Esophagus squamous epithelium (tissue), 5 donors: ENCODE results near the gene WDR35. TPM values are rescaled to one million over a fixed set of nuclear protein-coding genes. Genes with fewer than 3 reads are reported as not detected.

Experiments used
- DNase-seq: peaks from one replicate; lab custom pipeline; 2025; lab: John Stamatoyannopoulos, UW
- H3K27ac ChIP-seq, 4 donors: fragments of 200-600 bp; sonication (generic); one replicate each; pipeline ENCODE4 v1.5.1; 2016 to 2019; ENCODE audit warnings: mild to moderate bottlenecking in 1 of 4
- H3K27me3 ChIP-seq, 4 donors: fragments of 200-600 bp; sonication (generic); 1 replicate in 3 of 4; 2 replicates in 1 of 4; pipeline versions ENCODE4 v1.5.1 to v1.6.0; 2017 to 2021; ENCODE audit warnings: antibody characterized with exemption in 1 of 4
- H3K36me3 ChIP-seq, 3 donors: fragments of 200-600 bp; sonication (generic); one replicate each; pipeline ENCODE4 v1.5.1; 2016 to 2019
- H3K4me1 ChIP-seq, 3 donors: fragments of 200-600 bp; sonication (generic); one replicate each; pipeline ENCODE4 v1.5.1; 2017 to 2019
- H3K4me3 ChIP-seq, 4 donors: fragments of 200-600 bp; sonication (generic); 1 replicate in 3 of 4; 2 replicates in 1 of 4; pipeline ENCODE4 v1.5.1; 2016 to 2019; ENCODE audit warnings: mild to moderate bottlenecking in 2 of 4, moderate library complexity in 1 of 4
- H3K9me3 ChIP-seq, 3 donors: fragments of 200-600 bp; sonication (generic); one replicate each; pipeline ENCODE4 v1.5.1; 2016 to 2019
- POLR2A ChIP-seq, 4 donors: fragments of 450-650 bp; IDR thresholded peaks; one replicate each; pipeline ENCODE4 v1.6.1; 2017; ENCODE audit warnings: antibody characterized with exemption in 4 of 4, mild to moderate bottlenecking in 4 of 4, moderate library complexity in 3 of 4
- WGBS, 2 donors: methylation state at CpG; one replicate each; pipeline ENCODE4 v1.1.5; 2018; 5-methylcytosine and 5-hydroxymethylcytosine counted together
- intact Hi-C: fragments of 100-400 bp; cut with DNase I; formaldehyde crosslinking; loops from one replicate; pipeline ENCODE4 v1.15.0; 2022
- total RNA-seq, 4 donors: library from RNA; depleted of rRNA; stranded (reverse); fragments of >200 nt; gene quantifications; one replicate each; pipeline ENCODE4 v1.1.0, GENCODE V29; 2016
- TF ChIP-seq, protein P1 (sequence below), 6 experiments: fragments of 450-650 bp in 4 of 6; fragments of 200-600 bp in 2 of 6; sonication (generic) in 2 of 6; IDR thresholded peaks; one replicate each; pipeline ENCODE4 v1.5.1; 2016 to 2019; ENCODE audit warnings: antibody characterized with exemption in 6 of 6, mild to moderate bottlenecking in 4 of 6, moderate library complexity in 4 of 6
- donor health status: DM: yes; HTN: yes; CAD: no.

WDR35 gene
- total RNA-seq, 4 donors from 2014 or later, result 0.83 to 7.2 (median 4.5) TPM

DNA sequence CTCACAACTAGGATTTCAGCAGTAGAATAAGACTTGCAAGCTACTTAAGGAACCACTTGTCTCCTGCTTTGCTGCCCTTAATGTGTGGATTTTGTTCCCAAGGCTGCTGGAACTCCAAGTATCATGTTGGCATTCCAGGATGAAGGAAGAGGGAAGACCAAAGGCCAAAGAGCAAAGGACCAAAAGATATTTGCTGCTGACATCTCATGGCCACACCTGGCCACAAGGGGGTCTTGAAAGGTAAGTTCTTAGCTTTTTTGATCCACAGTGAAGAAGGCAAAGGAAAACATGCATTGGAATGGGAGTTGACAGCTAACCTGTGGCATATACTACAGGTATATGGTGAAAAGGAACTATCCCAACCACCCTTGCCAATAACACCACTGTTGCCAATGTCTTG, 26.4 kb upstream of the WDR35 start:
- H3K4me3 ChIP-seq, result no peak overlapping the region
- intact Hi-C loops, result no loop called here
- H3K4me1 ChIP-seq, result peaks cover 0 to 19% (median 12%) of the 10 kb centered on the region in 3 donors
- DNase-seq, result no peak
- H3K9me3 ChIP-seq, result peaks cover 0 to 7% (median 3%) of the 10 kb centered on the region in 3 donors
- no peak overlapping the region for H3K27ac ChIP-seq
- peaks cover 0 to 24% (median 0%) of the 10 kb centered on the region in 4 donors for H3K27me3 ChIP-seq
- H3K36me3 ChIP-seq, result no peaks in the 10 kb centered on the region
- TF ChIP-seq, protein P1, sequence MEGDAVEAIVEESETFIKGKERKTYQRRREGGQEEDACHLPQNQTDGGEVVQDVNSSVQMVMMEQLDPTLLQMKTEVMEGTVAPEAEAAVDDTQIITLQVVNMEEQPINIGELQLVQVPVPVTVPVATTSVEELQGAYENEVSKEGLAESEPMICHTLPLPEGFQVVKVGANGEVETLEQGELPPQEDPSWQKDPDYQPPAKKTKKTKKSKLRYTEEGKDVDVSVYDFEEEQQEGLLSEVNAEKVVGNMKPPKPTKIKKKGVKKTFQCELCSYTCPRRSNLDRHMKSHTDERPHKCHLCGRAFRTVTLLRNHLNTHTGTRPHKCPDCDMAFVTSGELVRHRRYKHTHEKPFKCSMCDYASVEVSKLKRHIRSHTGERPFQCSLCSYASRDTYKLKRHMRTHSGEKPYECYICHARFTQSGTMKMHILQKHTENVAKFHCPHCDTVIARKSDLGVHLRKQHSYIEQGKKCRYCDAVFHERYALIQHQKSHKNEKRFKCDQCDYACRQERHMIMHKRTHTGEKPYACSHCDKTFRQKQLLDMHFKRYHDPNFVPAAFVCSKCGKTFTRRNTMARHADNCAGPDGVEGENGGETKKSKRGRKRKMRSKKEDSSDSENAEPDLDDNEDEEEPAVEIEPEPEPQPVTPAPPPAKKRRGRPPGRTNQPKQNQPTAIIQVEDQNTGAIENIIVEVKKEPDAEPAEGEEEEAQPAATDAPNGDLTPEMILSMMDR (IDR thresholded peaks at IDR 0.05), result no peak
- no peak for TF ChIP-seq POLR2A (IDR thresholded peaks at IDR 0.05)

DNA sequence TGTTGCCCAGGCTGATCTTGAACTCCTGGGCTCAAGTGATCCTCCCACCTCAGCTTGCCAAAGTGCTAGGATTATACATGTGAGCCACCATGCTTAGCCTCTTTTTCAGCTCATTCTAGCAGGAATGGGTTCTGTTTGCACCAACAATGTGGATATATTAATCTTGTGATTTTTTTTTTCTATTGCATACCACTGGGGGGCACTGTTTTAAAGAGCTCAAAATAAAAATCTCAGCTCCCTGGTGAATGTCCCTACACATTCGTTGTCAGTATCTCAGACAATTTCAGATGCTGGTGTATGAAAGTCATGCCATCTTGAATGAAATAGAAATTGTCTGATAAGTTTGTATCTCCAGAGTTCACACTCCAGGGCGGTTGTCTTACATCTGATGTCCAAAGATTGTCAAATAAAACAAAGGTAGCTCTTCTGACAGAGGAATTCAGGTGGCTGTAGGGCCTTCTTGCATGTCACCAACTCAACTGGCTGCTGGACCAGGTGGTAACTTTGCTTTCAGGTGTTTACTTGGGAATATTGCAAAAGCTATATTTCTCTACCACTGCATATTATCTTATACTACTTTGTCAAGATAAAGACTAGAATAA, 25.7 kb upstream of the WDR35 start:
- DNase-seq, result no peak
- 10 to 26% methylated on average over 2 of the region's 2 CpGs for WGBS, 2 donors

DNA sequence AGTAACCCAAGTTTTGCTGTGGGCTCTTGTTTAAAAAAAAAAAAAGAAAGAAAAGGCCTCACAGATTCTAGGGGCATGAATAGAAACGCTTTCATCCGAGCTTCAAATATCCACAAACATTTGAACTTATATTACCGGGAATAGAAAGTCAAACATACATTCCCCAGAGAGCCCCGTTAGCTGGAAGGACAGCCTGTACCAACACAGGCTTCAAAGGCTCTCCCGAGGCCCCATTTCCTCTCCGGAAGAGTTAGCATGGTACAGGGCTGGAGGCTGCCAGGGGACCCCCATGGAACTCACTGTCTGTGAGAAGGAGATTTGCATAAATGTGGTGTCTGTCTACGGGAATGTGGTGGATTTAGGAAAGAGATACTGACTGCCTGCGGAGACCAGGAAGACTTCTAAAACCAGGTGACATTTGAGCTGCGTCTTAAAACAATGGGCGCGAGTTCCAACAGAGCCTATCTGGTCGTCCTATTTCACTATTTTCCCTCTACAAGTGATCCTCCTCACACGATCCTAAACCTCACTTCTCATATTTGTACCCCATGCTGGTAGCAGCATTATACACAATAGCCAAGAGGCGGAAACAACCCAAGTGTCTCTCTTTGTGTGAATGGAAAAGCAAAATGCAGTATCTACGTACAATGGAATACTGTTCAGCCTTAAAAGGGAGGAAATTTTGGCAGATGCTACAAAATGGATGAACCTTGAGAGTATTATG, 23.4 kb upstream of the WDR35 start:
- no peak for DNase-seq
- Histone ChIP-seq H3K9me3 (no peaks in the 10 kb centered on the region), H3K36me3 (no peaks in the 10 kb centered on the region), H3K4me1 (peaks cover 0 to 19% (median 12%) of the 10 kb centered on the region in 3 donors), H3K27me3 (peaks cover 0 to 32% (median 0%) of the 10 kb centered on the region in 4 donors), H3K4me3 (peak overlapping the region; percentile 41 to 75 (median 52)), H3K27ac (peak overlapping the region; percentile 0 to 80 (median 59))
- TF ChIP-seq POLR2A (IDR thresholded peaks at IDR 0.05), result no peak
- TF ChIP-seq, protein P1 (IDR thresholded peaks at IDR 0.05), result no peak
- whole genome bisulfite sequencing, 2 donors, result 59 to 60% methylated on average over 15 of the region's 15 CpGs
- intact Hi-C loops, result loop anchor here (5.0 kb wide), 1 partner anchor 84 kb away; no protein-coding TSS in a partner anchor

More for the DNA sequence above, 25.7 kb upstream of the WDR35 start:
- intact Hi-C loops, result no loop called here
- Histone ChIP-seq H3K27me3 (peaks cover 0 to 29% (median 0%) of the 10 kb centered on the region in 4 donors), H3K27ac (no peak overlapping the region), H3K4me1 (peaks cover 0 to 19% (median 12%) of the 10 kb centered on the region in 3 donors), H3K9me3 (no peaks in the 10 kb centered on the region), H3K36me3 (no peaks in the 10 kb centered on the region), H3K4me3 (no peak overlapping the region)
- TF ChIP-seq, protein P1 (IDR thresholded peaks at IDR 0.05), result peak; percentile 48 to 69 (median 54)
- no peak for TF ChIP-seq POLR2A (IDR thresholded peaks at IDR 0.05)

DNA sequence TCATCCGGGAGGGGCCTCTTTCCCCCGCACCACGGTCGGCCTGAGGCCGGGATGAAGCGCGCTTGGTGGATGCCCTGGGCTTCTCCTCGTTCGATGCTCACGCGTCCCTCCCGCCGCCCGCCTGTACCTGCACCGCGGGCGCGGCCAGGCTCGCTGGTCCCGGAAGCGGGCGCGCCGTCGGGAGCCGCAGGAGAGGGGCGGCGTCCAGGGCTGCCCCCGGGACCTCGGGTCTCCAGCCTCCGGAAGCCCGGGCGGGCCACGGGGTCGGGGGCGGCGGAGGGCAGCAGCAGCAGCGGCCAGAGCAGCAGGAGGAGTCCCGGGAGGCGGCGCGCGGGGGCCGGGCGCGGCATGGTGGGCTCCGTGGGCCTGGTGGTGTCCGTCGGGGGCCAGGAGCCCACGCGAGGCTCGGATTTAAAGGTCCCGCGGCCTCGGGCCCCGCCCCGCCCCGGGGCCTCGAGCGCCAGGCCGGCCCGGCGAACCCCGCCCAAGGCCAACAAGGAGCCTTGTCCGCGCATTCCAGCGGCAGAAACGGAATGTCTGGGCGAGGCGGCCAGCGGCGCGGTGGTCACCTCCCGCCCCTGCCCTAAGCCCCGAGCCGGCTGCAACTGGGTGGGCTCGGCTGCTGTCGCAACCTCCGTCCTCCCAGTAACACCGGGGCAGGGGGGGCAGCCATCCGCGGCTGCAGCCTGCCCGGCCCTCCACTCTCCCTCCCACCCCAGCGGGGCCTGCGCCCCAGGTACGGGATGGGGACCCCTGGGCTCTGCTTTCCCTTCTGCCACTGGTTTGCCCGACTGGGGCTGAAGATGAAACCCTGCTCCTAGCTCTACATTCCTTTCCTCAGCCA, 22.6 kb upstream of the WDR35 start, which contains the start of gene MATN3:
MATN3 (minus strand) TSS at position 387 of the 844 bp plus-strand sequence; CDS start at position 350, 37 bp downstream.
- peak within 1 kb of the TSS; percentile 59 to 80 (median 66) for H3K27ac ChIP-seq
- H3K4me1 ChIP-seq, result peaks cover 0 to 19% (median 12%) of the 10 kb centered on the region in 3 donors
- intact Hi-C loops, result loop anchor here (5.0 kb wide), 1 partner anchor 85 kb away; no protein-coding TSS in a partner anchor
- DNase-seq, result no peak
- TF ChIP-seq, protein P1 (IDR thresholded peaks at IDR 0.05), result no peak
- no peak for TF ChIP-seq POLR2A (IDR thresholded peaks at IDR 0.05)
- peak within 1 kb of the TSS; percentile 41 to 75 (median 52) for H3K4me3 ChIP-seq
- H3K9me3 ChIP-seq, result no peaks in the 10 kb centered on the region
- H3K36me3 ChIP-seq, result no peaks in the 10 kb centered on the region
- WGBS, 2 donors, result 7% methylated on average over 21 of the region's 87 CpGs; no CpG with 5 or more reads in 1 of the 2 donors
- peaks cover 0 to 40% (median 0%) of the 10 kb centered on the region in 4 donors for H3K27me3 ChIP-seq
